Psoas muscle (tissue), 8 donors: Measurements from ENCODE around the gene ZRANB1. TPM values are rescaled to one million over a fixed set of nuclear protein-coding genes. Genes with fewer than 3 reads are reported as not detected.
A peak's percentile ranks its signal among the peaks of the same experiment; 100 is the strongest.

ENCODE experiments used
- ATAC-seq, 4 donors: fragments of 200-7000 bp; cut with Tn5 transposase; one replicate each; pipeline ENCODE4 v1.9.1; 2020; ENCODE audit warnings: moderate library complexity in 3 of 4, mild to moderate bottlenecking in 2 of 4
- DNase-seq, 2 donors: peaks; one replicate each; pipeline ENCODE4 v3.0.0-alpha.2; 2020
- H3K27ac ChIP-seq: fragments of 200-600 bp; one replicate; pipeline ENCODE4 v1.8.0; 2022
- H3K27me3 ChIP-seq, 3 donors: fragments of 200-600 bp in 1 of 3; one replicate each; pipeline versions ENCODE4 v1.6.1 to v1.8.0; 2013 to 2022; ENCODE audit warnings: low read length in 2 of 3, mild to moderate bottlenecking in 2 of 3, moderate library complexity in 1 of 3; ENCODE audit not compliant: insufficient read depth in 3 of 3
- H3K36me3 ChIP-seq, 2 donors: fragments of 200-600 bp in 1 of 2; one replicate each; pipeline versions ENCODE4 v1.6.1 to v1.8.0; 2013 to 2022; ENCODE audit warnings: low read depth in 1 of 2, mild to moderate bottlenecking in 1 of 2, moderate library complexity in 1 of 2; ENCODE audit not compliant: insufficient read depth in 1 of 2
- H3K4me1 ChIP-seq: fragments of 200-600 bp; one replicate; pipeline ENCODE4 v1.8.0; 2022
- H3K4me3 ChIP-seq: fragments of 200-600 bp; one replicate; pipeline ENCODE4 v1.8.0; 2022; ENCODE audit warnings: mild to moderate bottlenecking
- H3K9me3 ChIP-seq: fragments of 200-600 bp; one replicate; pipeline ENCODE4 v1.8.0; 2022
- WGBS, 3 donors: extraction: QIAGEN DNeasy Blood & Tissue Kit; methylation state at CpG; one replicate each; pipeline versions ENCODE4 v1.1.6 to v1.1.7; 2013; 5-methylcytosine and 5-hydroxymethylcytosine counted together
- intact Hi-C, 2 donors: fragments of 100-400 bp; cut with DNase I; formaldehyde crosslinking; loops; one replicate each; pipeline versions ENCODE4 v1.11.0 to v1.14.2; 2022
- polyA plus RNA-seq, 3 donors: library from polyadenylated mRNA; stranded (reverse); fragments of 200-250 nt; gene quantifications; one replicate each; pipeline ENCODE4 v1.2.3, GENCODE V29; 2013
- total RNA-seq, 4 donors: library from RNA; stranded (reverse); fragmentation: NEBNext Ultra II Directional in 2 of 4; extraction: Animal tissue kit (Norgen Biotek cat#: 25700) in 2 of 4; gene quantifications; one replicate each; pipeline versions ENCODE4 v1.2.1 to v1.2.4, GENCODE V29; 2021 to 2023
- TF ChIP-seq, protein P1 (sequence below): fragments of 200-600 bp; IDR thresholded peaks from one replicate; pipeline ENCODE4 v1.8.0; 2022; ENCODE audit warnings: antibody characterized with exemption
- donor health status: healthy with polysubstance abuse.
- donor health status: DM: no; HTN: no; CAD: no; lungs with moderate emphysema.
- donor health status: Bipolar disorder and iron deficiency.
- donor health status: healthy.
- donor health status: DM: yes; HTN: yes; CAD: no.
- donor health status: DM: no; HTN: no; CAD: no.
- donor health status: DM: no; HTN: no; CAD: no.
- donor health status: DM: yes; HTN: yes; CAD: no.

Gene ZRANB1
- total and polyA plus RNA-seq, 7 donors: 20.9 to 115 (median 57.3) TPM

DNA sequence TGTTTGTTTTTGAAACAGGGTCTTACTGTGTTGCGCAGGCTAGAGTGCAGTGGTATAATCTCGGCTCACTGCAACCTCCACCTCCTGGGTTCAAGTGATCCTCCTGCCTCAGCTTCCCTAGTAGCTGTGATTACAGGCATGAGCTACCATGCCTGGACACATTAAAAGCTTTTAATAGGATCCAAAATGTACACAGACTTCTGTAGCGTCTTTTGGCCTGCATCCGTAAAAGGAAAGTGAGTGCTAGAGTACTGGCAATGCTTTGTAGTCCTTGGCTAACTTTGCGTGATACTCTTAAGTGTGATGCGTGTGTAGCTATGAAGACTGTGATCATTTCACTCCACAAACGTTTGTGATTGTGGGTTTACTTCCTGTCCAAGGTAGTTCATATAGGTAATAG is 13.3 kb downstream of the ZRANB1 start:
- Histone ChIP-seq H3K27ac (peak overlapping the region; percentile 55), H3K36me3 (no peaks in the 10 kb centered on the region), H3K9me3 (no peaks in the 10 kb centered on the region), H3K4me3 (no peak overlapping the region), H3K4me1 (peaks cover 62% of the 10 kb centered on the region), H3K27me3 (no peaks in the 10 kb centered on the region)
- WGBS, 3 donors: 34 to 60% (median 37%) methylated on average over 7 of the region's 7 CpGs
- TF ChIP-seq, protein P1, sequence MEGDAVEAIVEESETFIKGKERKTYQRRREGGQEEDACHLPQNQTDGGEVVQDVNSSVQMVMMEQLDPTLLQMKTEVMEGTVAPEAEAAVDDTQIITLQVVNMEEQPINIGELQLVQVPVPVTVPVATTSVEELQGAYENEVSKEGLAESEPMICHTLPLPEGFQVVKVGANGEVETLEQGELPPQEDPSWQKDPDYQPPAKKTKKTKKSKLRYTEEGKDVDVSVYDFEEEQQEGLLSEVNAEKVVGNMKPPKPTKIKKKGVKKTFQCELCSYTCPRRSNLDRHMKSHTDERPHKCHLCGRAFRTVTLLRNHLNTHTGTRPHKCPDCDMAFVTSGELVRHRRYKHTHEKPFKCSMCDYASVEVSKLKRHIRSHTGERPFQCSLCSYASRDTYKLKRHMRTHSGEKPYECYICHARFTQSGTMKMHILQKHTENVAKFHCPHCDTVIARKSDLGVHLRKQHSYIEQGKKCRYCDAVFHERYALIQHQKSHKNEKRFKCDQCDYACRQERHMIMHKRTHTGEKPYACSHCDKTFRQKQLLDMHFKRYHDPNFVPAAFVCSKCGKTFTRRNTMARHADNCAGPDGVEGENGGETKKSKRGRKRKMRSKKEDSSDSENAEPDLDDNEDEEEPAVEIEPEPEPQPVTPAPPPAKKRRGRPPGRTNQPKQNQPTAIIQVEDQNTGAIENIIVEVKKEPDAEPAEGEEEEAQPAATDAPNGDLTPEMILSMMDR: no peak
- ATAC-seq (peak; percentile 35 to 65 (median 50)), DNase-seq (no peak)
- intact Hi-C loops: no loop called here

DNA sequence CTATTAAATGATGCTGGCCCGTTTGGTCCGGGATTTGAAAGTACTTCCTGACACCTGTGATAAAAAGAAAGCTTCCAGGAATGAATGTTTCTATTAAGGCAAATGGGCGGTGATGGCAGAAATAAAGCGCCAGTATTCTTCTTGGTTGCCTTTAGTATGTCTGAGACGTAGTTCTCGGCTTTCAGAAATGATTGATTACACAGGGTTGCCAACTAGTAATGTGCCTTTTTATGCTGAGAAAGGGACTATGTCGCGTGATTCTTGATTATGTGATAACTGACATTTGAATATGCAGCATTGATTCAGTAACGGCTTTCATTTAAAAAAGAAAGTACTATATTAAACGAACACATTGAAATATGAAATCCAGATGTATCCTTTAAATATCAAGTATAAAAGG is 13.9 kb downstream of the ZRANB1 start:
- intact Hi-C loops: no loop called here
- Histone ChIP-seq H3K36me3 (no peaks in the 10 kb centered on the region), H3K4me1 (peaks cover 58% of the 10 kb centered on the region), H3K27ac (peak overlapping the region; percentile 55), H3K27me3 (no peaks in the 10 kb centered on the region), H3K9me3 (no peaks in the 10 kb centered on the region), H3K4me3 (peak overlapping the region; percentile 3)
- DNase-seq (no peak), ATAC-seq (peak in 1 of 4 donors; percentile 30)
- 30 to 48% (median 34%) methylated on average over 10 of the region's 10 CpGs for WGBS, 3 donors
- TF ChIP-seq, protein P1: no peak

DNA sequence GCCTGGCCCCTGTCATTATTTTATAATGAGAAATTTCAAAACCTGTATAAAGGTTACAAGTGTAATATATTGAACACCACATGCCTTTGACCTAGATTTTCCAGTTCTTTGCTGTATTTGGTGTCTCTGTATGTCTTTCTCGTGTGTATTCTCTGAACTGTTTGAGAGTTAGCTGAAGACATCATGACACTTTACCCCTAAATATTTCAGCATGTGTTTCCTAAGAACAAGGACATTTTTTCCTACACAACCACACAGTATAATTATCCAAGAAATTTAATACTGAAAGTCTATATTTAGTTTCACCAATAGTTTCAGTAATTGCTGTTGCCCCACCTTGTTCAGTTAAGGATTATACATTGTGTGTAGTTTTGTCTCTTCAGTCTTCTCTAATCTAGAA is 14.8 kb downstream of the ZRANB1 start:
- peak overlapping the region; percentile 55 for H3K27ac ChIP-seq
- DNase-seq: no peak
- peak in 3 of 4 donors; percentile 35 to 60 (median 56) for ATAC-seq

DNA sequence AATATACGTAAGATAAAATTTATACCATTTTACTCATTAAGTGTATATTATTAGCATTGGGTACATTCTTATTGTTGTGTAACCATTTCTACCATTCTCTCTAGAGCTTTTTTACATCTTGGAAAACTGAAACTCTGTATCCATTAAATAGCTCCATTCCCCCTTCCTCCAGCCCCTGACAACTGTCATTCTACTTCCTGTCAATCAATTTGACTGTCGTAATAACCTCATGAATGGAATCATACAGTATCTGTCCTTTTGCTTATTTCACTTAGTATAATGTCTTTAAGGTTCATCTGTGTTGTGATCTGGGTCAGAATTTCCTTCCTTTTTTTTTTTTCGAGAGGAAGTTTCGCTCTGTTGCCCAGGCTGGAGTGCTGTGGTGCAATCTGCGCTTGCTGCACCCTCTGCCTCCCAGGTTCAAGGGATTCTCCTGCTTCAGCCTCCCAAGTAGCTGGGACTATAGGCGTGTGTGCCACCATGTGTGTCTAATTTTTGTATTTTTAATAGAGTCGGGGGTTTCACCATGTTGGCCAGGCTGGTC is 15.6 kb downstream of the ZRANB1 start:
- DNase-seq: no peak
- no peaks in the 10 kb centered on the region for H3K27me3 ChIP-seq
- 77 to 86% (median 81%) methylated on average over 7 of the region's 7 CpGs for WGBS, 3 donors
- intact Hi-C loops: no loop called here
- H3K4me1 ChIP-seq: peaks cover 63% of the 10 kb centered on the region
- no peak overlapping the region for H3K4me3 ChIP-seq
- peak overlapping the region; percentile 55 for H3K27ac ChIP-seq
- no peaks in the 10 kb centered on the region for H3K36me3 ChIP-seq
- peak in 2 of 4 donors; percentile 6 to 11 for ATAC-seq
- no peaks in the 10 kb centered on the region for H3K9me3 ChIP-seq
- TF ChIP-seq, protein P1: no peak

More for the DNA sequence above, 14.8 kb downstream of the ZRANB1 start:
- Histone ChIP-seq H3K27me3 (no peaks in the 10 kb centered on the region), H3K4me3 (no peak overlapping the region), H3K4me1 (peaks cover 63% of the 10 kb centered on the region), H3K9me3 (no peaks in the 10 kb centered on the region), H3K36me3 (no peaks in the 10 kb centered on the region)
- intact Hi-C loops: no loop called here
- TF ChIP-seq, protein P1: no peak
- 18 to 31% (median 22%) methylated on average over 1 of the region's 1 CpG for WGBS, 3 donors

DNA sequence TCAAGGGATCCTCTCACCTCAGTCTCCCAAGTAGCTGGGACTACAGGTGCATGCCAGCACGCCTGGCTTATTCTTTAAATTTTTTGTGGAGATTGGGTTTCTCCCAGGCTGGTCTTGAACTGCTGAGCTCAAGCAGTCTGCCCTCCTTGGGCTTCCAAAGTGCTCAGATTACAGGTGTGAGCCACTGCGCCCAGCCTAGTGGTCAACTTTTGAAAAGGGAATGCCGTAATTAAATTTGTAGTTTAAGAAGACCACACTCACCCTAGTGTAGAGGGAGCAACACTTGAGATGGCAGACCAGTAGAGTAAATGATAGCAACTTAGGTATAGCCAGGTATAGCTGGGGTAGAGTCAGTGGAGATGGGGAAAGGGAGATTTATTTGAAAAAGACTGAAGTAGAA is 17.6 kb downstream of the ZRANB1 start:
- H3K27ac ChIP-seq: no peak overlapping the region
- H3K4me3 ChIP-seq: no peak overlapping the region
- TF ChIP-seq, protein P1: no peak
- 78 to 96% (median 86%) methylated on average over 3 of the region's 3 CpGs for WGBS, 3 donors
- no peaks in the 10 kb centered on the region for H3K9me3 ChIP-seq
- no peaks in the 10 kb centered on the region for H3K27me3 ChIP-seq
- H3K4me1 ChIP-seq: peaks cover 69% of the 10 kb centered on the region
- H3K36me3 ChIP-seq: no peaks in the 10 kb centered on the region
- ATAC-seq: no peak
- no peak for DNase-seq
- intact Hi-C loops: no loop called here
